HG02938 (cell line): ENCODE results near the gene NAT9.

Source experiments
- ATAC-seq: cut with Tn5 transposase; IDR thresholded peaks from one replicate; pipeline ENCODE4 v1.9.1; 2021; ENCODE audit warnings: mild to moderate bottlenecking, moderate library complexity; ENCODE audit not compliant: unreplicated experiment

The NAT9 gene

DNA sequence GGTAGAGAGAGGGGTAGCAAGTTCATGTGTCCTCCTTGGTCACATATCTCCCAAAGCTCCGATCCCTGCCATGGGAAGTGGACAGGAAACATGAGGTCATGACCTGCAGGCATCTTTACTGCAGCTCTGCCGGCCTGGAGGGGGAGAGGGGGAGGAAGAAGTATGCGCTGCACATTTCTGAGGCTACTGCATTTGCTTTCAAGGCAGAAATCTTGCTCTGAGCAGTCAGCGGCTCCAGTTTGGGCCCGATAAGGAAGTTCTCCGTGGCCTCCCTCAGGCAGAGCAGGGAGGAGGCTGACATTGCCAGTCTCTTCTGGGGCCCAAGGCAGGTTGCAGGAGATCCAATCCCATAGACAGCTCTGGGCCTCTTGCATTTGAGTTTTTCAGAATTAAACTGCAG lies 29.2 kb downstream of the NAT9 start:
- ATAC-seq = no peak

GRCh38 chr17:74746376-74746775 lies 29.8 kb downstream of the NAT9 start:
- ATAC-seq = no peak

- ATAC-seq = no peak
Measured at GRCh38 chr17:74745548-74746177, 30.5 kb downstream of the NAT9 start.

DNA sequence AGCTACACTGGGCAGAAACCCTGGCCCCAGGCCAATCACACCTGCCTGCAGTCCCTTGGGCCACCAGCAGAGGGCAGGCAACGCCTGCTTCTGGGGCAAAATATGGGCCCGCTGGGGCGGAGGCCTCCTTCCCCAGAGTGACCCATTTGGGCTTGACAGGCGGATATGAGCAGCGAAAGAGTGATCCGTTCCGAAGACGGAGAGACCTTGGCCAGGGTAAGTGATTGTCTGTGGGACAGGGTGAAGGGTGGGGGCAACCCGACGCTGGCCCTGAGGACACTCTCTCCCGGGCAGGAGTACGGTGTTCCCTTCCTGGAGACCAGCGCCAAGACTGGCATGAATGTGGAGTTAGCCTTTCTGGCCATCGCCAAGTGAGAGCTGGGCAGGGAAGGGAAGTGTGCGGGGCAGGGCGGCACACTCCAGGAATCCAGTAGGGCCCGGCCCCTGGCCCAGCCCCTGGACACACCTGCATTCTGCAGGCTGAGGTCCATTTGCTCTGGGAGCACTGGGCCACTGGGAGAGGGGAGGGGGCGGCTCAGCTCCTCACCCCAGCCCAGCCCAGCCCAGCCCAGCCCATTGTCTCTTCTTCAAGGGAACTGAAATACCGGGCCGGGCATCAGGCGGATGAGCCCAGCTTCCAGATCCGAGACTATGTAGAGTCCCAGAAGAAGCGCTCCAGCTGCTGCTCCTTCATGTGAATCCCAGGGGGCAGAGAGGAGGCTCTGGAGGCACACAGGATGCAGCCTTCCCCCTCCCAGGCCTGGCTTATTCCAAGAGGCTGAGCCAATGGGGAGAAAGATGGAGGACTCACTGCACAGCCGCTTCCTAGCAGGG lies 31.2 kb downstream of the NAT9 start:
- no peak for ATAC-seq

GRCh38 chr17:74744349-74744713 lies 31.8 kb downstream of the NAT9 start:
- ATAC-seq = no peak

DNA sequence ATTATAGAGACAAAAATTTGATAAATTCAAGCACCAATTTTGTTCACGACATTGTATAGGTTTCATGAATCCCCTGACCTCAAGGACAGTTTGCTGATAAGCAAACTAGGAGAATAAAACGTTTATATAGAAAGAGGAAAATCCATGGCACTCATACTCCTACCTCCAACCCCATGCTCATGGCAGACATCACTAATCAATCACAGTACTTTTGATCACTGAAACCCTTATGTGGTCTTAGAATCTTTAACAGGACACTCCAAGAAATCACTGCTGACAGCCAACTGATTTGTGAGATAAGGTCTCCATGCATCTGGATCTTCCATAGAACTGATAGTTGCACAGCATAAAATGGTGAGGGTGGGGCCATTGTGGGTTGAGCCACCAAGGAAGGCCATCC lies 32.4 kb downstream of the NAT9 start:
- no peak for ATAC-seq

GRCh38 chr17:74742978-74743545 lies 33.1 kb downstream of the NAT9 start:
- no peak for ATAC-seq

DNA sequence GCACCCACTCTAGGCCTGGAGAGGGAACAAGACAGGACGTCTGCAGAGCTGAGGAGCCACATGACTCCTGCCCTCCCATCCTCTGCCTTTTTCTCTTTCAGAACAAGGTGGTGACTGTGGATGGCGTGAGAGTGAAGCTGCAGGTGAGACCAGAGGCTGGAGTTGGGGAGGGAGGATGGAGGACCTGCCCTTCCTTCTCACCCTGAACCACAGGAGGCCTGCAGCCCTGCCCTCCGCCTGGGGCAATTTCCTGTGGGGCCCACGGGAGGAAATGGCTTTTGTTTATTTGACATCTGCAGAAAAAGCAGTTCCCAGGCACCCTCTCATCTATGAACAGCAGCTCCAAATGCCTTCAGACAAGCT lies 34.0 kb downstream of the NAT9 start:
- no peak for ATAC-seq

GRCh38 chr17:74740641-74741387 lies 35.3 kb downstream of the NAT9 start:
- no peak for ATAC-seq

DNA sequence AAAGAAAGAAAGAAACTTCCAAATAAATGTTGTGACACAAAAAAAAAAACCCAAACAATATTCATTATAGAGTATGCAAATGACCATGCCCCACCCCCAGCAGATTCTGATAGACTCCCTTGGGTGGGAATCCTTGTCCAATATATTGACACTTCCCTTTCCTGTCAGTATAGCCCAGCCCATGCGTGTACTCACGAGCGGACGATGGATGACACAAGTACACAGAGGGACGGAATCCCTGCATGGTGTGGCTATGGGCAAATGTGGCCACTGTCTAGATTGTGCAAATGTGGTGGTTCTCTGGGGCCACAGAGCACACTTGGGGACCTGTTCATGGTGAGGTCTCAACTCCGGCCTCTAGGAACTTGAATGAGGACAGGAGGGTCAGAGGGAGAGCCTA lies 36.0 kb downstream of the NAT9 start:
- ATAC-seq = no peak

GRCh38 chr17:74739227-74739831 lies 36.8 kb downstream of the NAT9 start:
- ATAC-seq = no peak

- ATAC-seq = no peak
Measured at GRCh38 chr17:74738051-74738996, 37.8 kb downstream of the NAT9 start.

GRCh38 chr17:74737299-74738050 lies 38.7 kb downstream of the NAT9 start:
- no peak for ATAC-seq

GRCh38 chr17:74736513-74737298 lies 39.4 kb downstream of the NAT9 start, which contains the start of gene RAB37:
Gene RAB37, plus strand, starts transcription at chr17:74737256. Its CDS starts 17 bp downstream, at chr17:74737273.
- ATAC-seq = no peak

GRCh38 chr17:74734256-74734655 lies 41.9 kb downstream of the NAT9 start:
- ATAC-seq = no peak

- ATAC-seq = no peak
Measured at GRCh38 chr17:74733365-74734122, 42.6 kb downstream of the NAT9 start.

GRCh38 chr17:74732042-74732867 lies 43.9 kb downstream of the NAT9 start:
- ATAC-seq = no peak
